SU-DHL-6 (cell line): ENCODE results near the gene PWWP2A.

Experiments used
- H2AFZ ChIP-seq: fragments of 200-600 bp; sonication (generic); 2 replicates; pipeline ENCODE4 v1.6.1; 2014; ENCODE audit warnings: low read depth, mild to moderate bottlenecking, moderate library complexity, mixed read lengths, antibody characterized with exemption, low read length; ENCODE audit not compliant: severe bottlenecking
- H3F3A ChIP-seq: fragments of 200-600 bp; shearing (Covaris generic); 2 replicates; pipeline ENCODE4 v1.6.0; 2016; ENCODE audit warnings: antibody characterized with exemption, mild to moderate bottlenecking; ENCODE audit not compliant: insufficient read depth
- H3K27ac ChIP-seq: fragments of 200-600 bp; sonication (generic); 2 replicates; pipeline ENCODE4 v1.5.1; 2016; ENCODE audit warnings: low read depth, mild to moderate bottlenecking, low read length, moderate library complexity, mixed read lengths
- H3K27me3 ChIP-seq: fragments of 200-600 bp; sonication (generic), shearing (Covaris generic); 2 replicates; pipeline ENCODE4 v1.6.0; 2014; ENCODE audit warnings: mild to moderate bottlenecking, low read length
- H3K36me3 ChIP-seq: fragments of 200-600 bp; sonication (generic); 2 replicates; pipeline ENCODE4 v1.6.1; 2014; ENCODE audit warnings: mild to moderate bottlenecking, low read length, mixed read lengths
- H3K4me2 ChIP-seq: fragments of 300-600, 200-600 bp; shearing (Covaris generic), sonication (generic); 2 replicates; pipeline ENCODE4 v1.6.0; 2014; ENCODE audit warnings: low read length, low read depth, mild to moderate bottlenecking; ENCODE audit not compliant: poor library complexity, severe bottlenecking
- H3K4me3 ChIP-seq: fragments of 200-600 bp; sonication (generic); 2 replicates; pipeline ENCODE4 v1.5.1; 2014; ENCODE audit warnings: antibody characterized with exemption, low read length, mild to moderate bottlenecking, mixed read lengths; ENCODE audit not compliant: insufficient read depth, poor library complexity, severe bottlenecking
- H3K79me2 ChIP-seq: fragments of 200-600 bp; sonication (generic); 2 replicates; pipeline ENCODE4 v1.6.1; 2014; ENCODE audit warnings: mild to moderate bottlenecking, low read length, moderate library complexity; ENCODE audit not compliant: insufficient read depth
- H3K9ac ChIP-seq: fragments of 200-600 bp; sonication (generic); 2 replicates; pipeline ENCODE4 v1.7.0; 2014; ENCODE audit warnings: mild to moderate bottlenecking, low read length
- H3K9me2 ChIP-seq: fragments of 200-600 bp; sonication (generic); replicated peaks from 2 replicates; pipeline ENCODE4 v1.6.1; 2014; ENCODE audit warnings: low read length; ENCODE audit not compliant: insufficient read depth
- H3K9me3 ChIP-seq: fragments of 200-600 bp; sonication (generic); 2 replicates; pipeline ENCODE4 v1.6.1; 2014; ENCODE audit warnings: low read length, mixed read lengths; ENCODE audit not compliant: insufficient read depth
- H4K20me1 ChIP-seq: fragments of 200-600 bp; sonication (generic); 2 replicates; pipeline ENCODE4 v1.6.1; 2014; ENCODE audit warnings: low read depth, mild to moderate bottlenecking, antibody characterized with exemption, low read length, moderate library complexity, mixed read lengths
- CTCF ChIP-seq: fragments of 200-600 bp; sonication (generic); IDR thresholded peaks from one replicate; pipeline ENCODE4 v1.5.1; 2017; ENCODE audit warnings: antibody characterized with exemption, mild to moderate bottlenecking, low read length, moderate library complexity; ENCODE audit not compliant: insufficient read depth, poor library complexity, severe bottlenecking
- EZH2phosphoT487 ChIP-seq: fragments of 200-600 bp; sonication (generic), shearing (Covaris generic); conservative IDR thresholded peaks from 2 replicates; pipeline ENCODE4 v1.6.1; 2018; ENCODE audit warnings: mild to moderate bottlenecking, antibody characterized with exemption, low read length, moderate library complexity, mixed read lengths

PWWP2A gene

GRCh38 chr5:160048131-160048530 is 71.1 kb downstream of the PWWP2A start:
- Histone ChIP-seq H3K36me3 (peaks cover 6% of the 10 kb centered on the region; the same call in 1 of the 2 replicates), H3K79me2 (no peaks in the 10 kb centered on the region), H3K4me3 (no peak overlapping the region), H3K27me3 (no peaks in the 10 kb centered on the region), H3K9me2 (no peaks in the 10 kb centered on the region), H3K9ac (no peak overlapping the region), H3K9me3 (no peaks in the 10 kb centered on the region), H3K4me2 (no peak overlapping the region), H2AFZ (no peak overlapping the region), H3K27ac (no peak overlapping the region), H3F3A (no peaks in the 10 kb centered on the region), H4K20me1 (no peaks in the 10 kb centered on the region)
- TF ChIP-seq EZH2phosphoT487 = no peak
- no peak for TF ChIP-seq CTCF

- H3K4me3 ChIP-seq = no peak overlapping the region
- H3K9me3 ChIP-seq = no peaks in the 10 kb centered on the region
- H2AFZ ChIP-seq = no peak overlapping the region
- H3K36me3 ChIP-seq = no peaks in the 10 kb centered on the region; the same call in 1 of the 2 replicates
- no peaks in the 10 kb centered on the region for H3K27me3 ChIP-seq
- no peak for TF ChIP-seq CTCF
- no peak for TF ChIP-seq EZH2phosphoT487
- no peaks in the 10 kb centered on the region for H3F3A ChIP-seq
- H3K9ac ChIP-seq = no peak overlapping the region
- H3K27ac ChIP-seq = no peak overlapping the region
- no peaks in the 10 kb centered on the region for H3K79me2 ChIP-seq
- no peaks in the 10 kb centered on the region for H4K20me1 ChIP-seq
- no peaks in the 10 kb centered on the region for H3K9me2 ChIP-seq
- no peak overlapping the region for H3K4me2 ChIP-seq
These were observed 71.8 kb downstream of the PWWP2A start for GRCh38 chr5:160047423-160047822.

GRCh38 chr5:160044967-160045366 is 74.3 kb downstream of the PWWP2A start:
- H2AFZ ChIP-seq = no peak overlapping the region
- H3K36me3 ChIP-seq = peaks cover under 1% of the 10 kb centered on the region; the same call in 1 of the 2 replicates
- H3F3A ChIP-seq = no peaks in the 10 kb centered on the region
- TF ChIP-seq CTCF (no peak), EZH2phosphoT487 (no peak)
- H3K27ac ChIP-seq = no peak overlapping the region
- H3K79me2 ChIP-seq = no peaks in the 10 kb centered on the region
- no peak overlapping the region for H3K4me2 ChIP-seq
- H3K4me3 ChIP-seq = no peak overlapping the region
- no peaks in the 10 kb centered on the region for H3K9me2 ChIP-seq
- no peaks in the 10 kb centered on the region for H4K20me1 ChIP-seq
- H3K9me3 ChIP-seq = no peaks in the 10 kb centered on the region
- no peaks in the 10 kb centered on the region for H3K27me3 ChIP-seq
- H3K9ac ChIP-seq = no peak overlapping the region
